Measurements from ENCODE around the gene MND1. TPM values are rescaled to one million over a fixed set of nuclear protein-coding genes. Genes with fewer than 3 reads are reported as not detected.

Gene MND1
- total RNA-seq, 6 experiments from 2014 or later = 4.1 to 9.2 (median 7.3) TPM

DNA sequence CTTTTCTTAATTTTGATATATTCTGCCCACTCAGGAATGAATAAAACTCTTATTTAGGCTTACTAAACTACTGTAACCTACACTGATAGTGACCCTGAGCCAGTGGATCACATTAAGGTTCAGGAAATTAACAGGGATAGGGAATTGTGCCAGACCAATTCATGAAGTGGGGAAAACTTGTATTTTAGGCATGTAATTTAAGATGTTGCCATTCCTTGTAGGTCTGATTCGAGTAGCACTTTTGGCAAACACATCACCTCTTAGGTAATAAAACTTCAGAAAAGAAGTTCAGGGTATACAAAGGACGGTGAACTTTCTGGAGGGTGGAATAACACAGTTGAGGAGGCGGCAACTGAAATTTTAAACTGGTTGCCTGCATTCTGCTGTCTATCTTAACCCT, 54.9 kb downstream of the MND1 start:
- H3K9me3 Mint-ChIP-seq = no peaks in the 10 kb centered on the region
- H3K4me3 Mint-ChIP-seq = no peak overlapping the region
- H3K4me1 Mint-ChIP-seq (ENCODE audit: low read depth) = peaks cover 20% of the 10 kb centered on the region
- TF ChIP-seq, protein P1, sequence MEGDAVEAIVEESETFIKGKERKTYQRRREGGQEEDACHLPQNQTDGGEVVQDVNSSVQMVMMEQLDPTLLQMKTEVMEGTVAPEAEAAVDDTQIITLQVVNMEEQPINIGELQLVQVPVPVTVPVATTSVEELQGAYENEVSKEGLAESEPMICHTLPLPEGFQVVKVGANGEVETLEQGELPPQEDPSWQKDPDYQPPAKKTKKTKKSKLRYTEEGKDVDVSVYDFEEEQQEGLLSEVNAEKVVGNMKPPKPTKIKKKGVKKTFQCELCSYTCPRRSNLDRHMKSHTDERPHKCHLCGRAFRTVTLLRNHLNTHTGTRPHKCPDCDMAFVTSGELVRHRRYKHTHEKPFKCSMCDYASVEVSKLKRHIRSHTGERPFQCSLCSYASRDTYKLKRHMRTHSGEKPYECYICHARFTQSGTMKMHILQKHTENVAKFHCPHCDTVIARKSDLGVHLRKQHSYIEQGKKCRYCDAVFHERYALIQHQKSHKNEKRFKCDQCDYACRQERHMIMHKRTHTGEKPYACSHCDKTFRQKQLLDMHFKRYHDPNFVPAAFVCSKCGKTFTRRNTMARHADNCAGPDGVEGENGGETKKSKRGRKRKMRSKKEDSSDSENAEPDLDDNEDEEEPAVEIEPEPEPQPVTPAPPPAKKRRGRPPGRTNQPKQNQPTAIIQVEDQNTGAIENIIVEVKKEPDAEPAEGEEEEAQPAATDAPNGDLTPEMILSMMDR (IDR thresholded peaks at IDR 0.05) = no peak
- H3K27ac Mint-ChIP-seq = no peak overlapping the region
- no peaks in the 10 kb centered on the region for H3K36me3 Mint-ChIP-seq (ENCODE audit: low read depth)
- H3K27me3 Mint-ChIP-seq (ENCODE audit: insufficient read depth) = no peaks in the 10 kb centered on the region
- no peak for DNase-seq

GRCh38 chr4:153401501-153401900, 57.0 kb downstream of the MND1 start:
- H3K36me3 Mint-ChIP-seq (ENCODE audit: low read depth) = peaks cover 7% of the 10 kb centered on the region; the same call in 1 of the 2 replicates
- H3K4me3 Mint-ChIP-seq = no peak overlapping the region
- TF ChIP-seq, protein P1 (IDR thresholded peaks at IDR 0.05) = no peak
- no peaks in the 10 kb centered on the region for H3K27me3 Mint-ChIP-seq (ENCODE audit: insufficient read depth)
- no peak overlapping the region for H3K27ac Mint-ChIP-seq
- peaks cover 13% of the 10 kb centered on the region; the same call in 1 of the 2 replicates for H3K4me1 Mint-ChIP-seq (ENCODE audit: low read depth)
- DNase-seq = no peak
- no peaks in the 10 kb centered on the region for H3K9me3 Mint-ChIP-seq

DNA sequence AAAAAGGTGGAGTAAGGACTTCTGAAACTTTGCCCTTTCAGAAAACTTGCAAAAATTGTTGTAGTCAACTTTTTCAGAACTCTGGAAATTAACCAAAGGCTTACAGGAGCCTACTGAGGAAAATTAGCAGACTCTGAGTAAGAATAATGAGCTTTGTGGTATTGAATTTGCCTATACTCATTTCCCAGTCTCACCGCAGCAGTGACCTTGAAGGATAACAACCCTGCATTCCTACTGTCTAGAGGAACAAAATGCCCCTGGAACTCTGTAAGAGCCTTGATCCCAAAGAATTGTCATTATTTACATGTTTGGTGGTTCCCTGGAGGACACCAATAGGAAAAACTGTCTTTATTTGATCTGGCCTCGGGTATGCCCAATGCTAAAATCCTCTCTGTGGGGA, 57.9 kb downstream of the MND1 start:
- Mint-ChIP-seq H3K4me3 (no peak overlapping the region), H3K9me3 (no peaks in the 10 kb centered on the region), H3K36me3 (ENCODE audit: low read depth) (peaks cover 11% of the 10 kb centered on the region; the same call in 1 of the 2 replicates), H3K27me3 (ENCODE audit: insufficient read depth) (no peaks in the 10 kb centered on the region), H3K4me1 (ENCODE audit: low read depth) (peaks cover 13% of the 10 kb centered on the region; the same call in 1 of the 2 replicates), H3K27ac (no peak overlapping the region)
- DNase-seq = no peak
- TF ChIP-seq, protein P1 (IDR thresholded peaks at IDR 0.05) = no peak

GRCh38 chr4:153403726-153404125, 59.2 kb downstream of the MND1 start:
- H3K27me3 Mint-ChIP-seq (ENCODE audit: insufficient read depth) = no peaks in the 10 kb centered on the region
- H3K9me3 Mint-ChIP-seq = no peaks in the 10 kb centered on the region
- H3K36me3 Mint-ChIP-seq (ENCODE audit: low read depth) = peaks cover 11% of the 10 kb centered on the region; the same call in 1 of the 2 replicates
- TF ChIP-seq, protein P1 (IDR thresholded peaks at IDR 0.05) = no peak
- peaks cover 19% of the 10 kb centered on the region; the same call in 1 of the 2 replicates for H3K4me1 Mint-ChIP-seq (ENCODE audit: low read depth)
- H3K27ac Mint-ChIP-seq = no peak overlapping the region
- H3K4me3 Mint-ChIP-seq = no peak overlapping the region
- DNase-seq = no peak

DNA sequence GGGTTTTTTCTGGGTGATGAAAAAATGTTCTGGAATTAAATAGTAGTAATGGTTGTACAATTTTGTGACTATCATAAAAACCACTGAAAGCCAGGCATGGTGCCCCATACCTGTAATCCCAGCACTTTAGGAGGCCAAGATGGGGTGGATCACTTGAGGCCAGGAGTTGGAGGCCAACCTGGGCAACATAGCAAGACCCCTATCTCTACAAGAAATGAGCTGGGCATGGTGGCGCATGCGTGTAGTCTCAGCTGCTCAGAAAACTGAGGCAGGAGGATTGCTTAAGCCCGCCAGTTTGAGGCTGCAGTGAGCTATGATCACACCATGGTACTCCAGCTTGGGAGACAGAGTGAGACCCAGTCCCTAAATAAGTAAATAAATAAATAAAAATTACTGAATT, 63.4 kb downstream of the MND1 start:
- Mint-ChIP-seq H3K36me3 (ENCODE audit: low read depth) (peaks cover 11% of the 10 kb centered on the region; the same call in 1 of the 2 replicates), H3K9me3 (no peaks in the 10 kb centered on the region), H3K27me3 (ENCODE audit: insufficient read depth) (no peaks in the 10 kb centered on the region), H3K27ac (no peak overlapping the region), H3K4me3 (no peak overlapping the region), H3K4me1 (ENCODE audit: low read depth) (peaks cover 23% of the 10 kb centered on the region)
- DNase-seq = no peak
- TF ChIP-seq, protein P1 (IDR thresholded peaks at IDR 0.05) = no peak

DNA sequence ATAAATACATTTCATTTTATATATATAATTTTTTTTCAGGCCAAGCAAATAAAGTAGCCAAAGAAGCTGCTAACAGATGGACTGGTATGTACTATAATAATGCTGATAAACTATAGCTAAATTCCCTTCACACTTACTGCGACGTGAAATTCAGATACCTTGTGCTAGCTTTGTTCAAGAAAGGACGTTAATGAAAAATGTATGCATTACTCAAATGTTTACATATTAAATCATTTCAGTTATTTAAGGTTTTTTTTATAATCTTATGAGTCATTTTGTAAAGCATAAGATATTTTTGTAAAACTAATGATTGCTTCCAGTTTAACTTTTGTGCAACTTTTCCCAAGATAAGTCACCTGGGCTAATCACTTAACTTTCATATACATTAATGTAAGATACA, 64.4 kb downstream of the MND1 start:
- Mint-ChIP-seq H3K36me3 (ENCODE audit: low read depth) (peaks cover 11% of the 10 kb centered on the region; the same call in 1 of the 2 replicates), H3K27ac (no peak overlapping the region), H3K4me1 (ENCODE audit: low read depth) (peaks cover 23% of the 10 kb centered on the region), H3K9me3 (no peaks in the 10 kb centered on the region), H3K27me3 (ENCODE audit: insufficient read depth) (no peaks in the 10 kb centered on the region), H3K4me3 (no peak overlapping the region)
- no peak for DNase-seq
- TF ChIP-seq, protein P1 (IDR thresholded peaks at IDR 0.05) = no peak

Measured in HFFc6 (cell line).